ENCODE data around the gene MPP2. TPM values are rescaled to one million over a fixed set of nuclear protein-coding genes. Genes with fewer than 3 reads are reported as not detected.
"Not testable (repeated sequence)": the region's sequence is repeated elsewhere in the genome, so short reads cannot be mapped to it uniquely, and the experiment has no call there.

The MPP2 gene
- total RNA-seq, 1 donor: 3.3 TPM

GRCh38 chr17:43875476-43876147 lies 31.7 kb downstream of the MPP2 start:
- H3K4me3 ChIP-seq (ENCODE audit: low read depth, low read length): no peak overlapping the region
- no peak for DNase-seq (ENCODE audit: low read depth)
- TF ChIP-seq CTCF (IDR thresholded peaks at IDR 0.05; ENCODE audit: insufficient read depth, low read length): no peak

- no peak for TF ChIP-seq CTCF (IDR thresholded peaks at IDR 0.05; ENCODE audit: insufficient read depth, low read length)
These were observed 33.0 kb downstream of the MPP2 start for GRCh38 chr17:43874293-43874692.

GRCh38 chr17:43873815-43874214 lies 33.5 kb downstream of the MPP2 start:
- TF ChIP-seq CTCF (IDR thresholded peaks at IDR 0.05; ENCODE audit: insufficient read depth, low read length): no peak
- no peak overlapping the region for H3K4me3 ChIP-seq (ENCODE audit: low read depth, low read length)
- no peak for DNase-seq (ENCODE audit: low read depth)

More at GRCh38 chr17:43874293-43874692, 33.0 kb downstream of the MPP2 start:
- H3K4me3 ChIP-seq (ENCODE audit: low read depth, low read length): no peak overlapping the region
- DNase-seq (ENCODE audit: low read depth): no peak

- no peak for TF ChIP-seq CTCF (IDR thresholded peaks at IDR 0.05; ENCODE audit: insufficient read depth, low read length)
- no peak overlapping the region for H3K4me3 ChIP-seq (ENCODE audit: low read depth, low read length)
- no peak for DNase-seq (ENCODE audit: low read depth)
These were observed 34.2 kb downstream of the MPP2 start for GRCh38 chr17:43873091-43873490.

GRCh38 chr17:43871946-43872690 lies 35.2 kb downstream of the MPP2 start:
- DNase-seq (ENCODE audit: low read depth): no peak
- no peak for TF ChIP-seq CTCF (IDR thresholded peaks at IDR 0.05; ENCODE audit: insufficient read depth, low read length)
- H3K4me3 ChIP-seq (ENCODE audit: low read depth, low read length): peak overlapping the region; percentile 37

GRCh38 chr17:43869031-43869430 lies 38.3 kb downstream of the MPP2 start:
- DNase-seq (ENCODE audit: low read depth); H3K4me3 ChIP-seq (ENCODE audit: low read depth, low read length): not testable (repeated sequence)

- DNase-seq (ENCODE audit: low read depth): no peak
- no peak for TF ChIP-seq CTCF (IDR thresholded peaks at IDR 0.05; ENCODE audit: insufficient read depth, low read length)
These were observed 38.9 kb downstream of the MPP2 start for GRCh38 chr17:43868226-43868994.

More at GRCh38 chr17:43868226-43868994, 38.9 kb downstream of the MPP2 start:
- H3K4me3 ChIP-seq (ENCODE audit: low read depth, low read length): no peak overlapping the region

Measured in fibroblast of the aortic adventitia (primary cell).